GM12878 (cell line): ENCODE data around the gene A3GALT2. TPM values are rescaled to one million over a fixed set of nuclear protein-coding genes. Genes with fewer than 3 reads are reported as not detected.

Experiments
- ATAC-seq: fragments of 200-7000 bp; cut with Tn5 transposase; 3 replicates; pipeline ENCODE4 v1.9.1; 2020; ENCODE audit warnings: mild to moderate bottlenecking, moderate library complexity
- BruUV-seq: library from RNA; stranded (reverse); fragments of 400-500 nt; replicated peaks from 2 replicates; lab custom pipeline; 2021; lab: Mats Ljungman, UMichigan
- CTCF ChIA-PET: fragments of 300-600 bp; sonication (Branson Sonifier 250); formaldehyde crosslinking; extraction: SDS; loops from one replicate; lab custom pipeline; 2021; ENCODE audit warnings: inconsistent platforms; lab: Yijun Ruan, JAX
- POLR2A ChIA-PET: fragments of 350-600 bp; formaldehyde crosslinking; extraction: SDS; loops from one replicate; lab custom pipeline; 2021; ENCODE audit warnings: inconsistent platforms; lab: Charles Lee
- RAD21 ChIA-PET: fragments of 300-600 bp; sonication (Branson Sonifier 250); formaldehyde crosslinking; loops from one replicate; lab custom pipeline; 2023; ENCODE audit warnings: antibody characterized with exemption; ENCODE audit not compliant: unreplicated experiment; lab: Charles Lee
- SMC1A ChIA-PET: fragments of 300-600 bp; sonication (Branson Sonifier 250); formaldehyde crosslinking; loops from one replicate; lab custom pipeline; 2023; ENCODE audit not compliant: unreplicated experiment, uncharacterized antibody; lab: Charles Lee
- DNase-seq: peaks from one replicate; pipeline ENCODE4 v3.0.0-alpha.2; 2011; ENCODE audit warnings: low read depth, low spot score
- FAIRE-seq: peaks from 3 replicates; lab custom pipeline; 2011; peaks lifted over from hg19 to GRCh38; lab: Jason Lieb, UNC
- H2AFZ ChIP-seq: 2 replicates; pipeline ENCODE4 v1.6.0; 2011; ENCODE audit warnings: low read depth, low read length, control low read depth; ENCODE audit not compliant: control insufficient read depth
- H3K27ac ChIP-seq: 2 replicates; pipeline ENCODE4 v1.5.1; 2011; ENCODE audit warnings: control low read depth; ENCODE audit not compliant: control insufficient read depth, insufficient read depth
- H3K27me3 ChIP-seq, 2 experiments: replicated peaks in 1 of 2; 2 replicates each; pipeline versions ENCODE4 v1.6.0 to v1.6.1; 2011; ENCODE audit warnings: low read length in 1 of 2; ENCODE audit not compliant: control insufficient read depth in 2 of 2, insufficient read depth in 2 of 2
- H3K36me3 ChIP-seq, 2 experiments: 2 replicates each; pipeline ENCODE4 v1.5.1; 2011; ENCODE audit warnings: low read length in 1 of 2; ENCODE audit not compliant: control insufficient read depth in 2 of 2, insufficient read depth in 2 of 2
- H3K4me1 ChIP-seq: 2 replicates; pipeline ENCODE4 v1.6.1; 2011; ENCODE audit warnings: mild to moderate bottlenecking, low read length, moderate library complexity, mixed read lengths; ENCODE audit not compliant: control insufficient read depth, insufficient read depth
- H3K4me2 ChIP-seq: 2 replicates; pipeline ENCODE4 v1.6.0; 2011; ENCODE audit warnings: control low read depth; ENCODE audit not compliant: control insufficient read depth, insufficient read depth
- H3K4me3 ChIP-seq: fragments of 200-600 bp; sonication (generic); 2 replicates; pipeline ENCODE4 v1.5.1; 2016
- H3K79me2 ChIP-seq: 2 replicates; pipeline ENCODE4 v1.6.0; 2011; ENCODE audit warnings: low read length; ENCODE audit not compliant: control insufficient read depth, insufficient read depth
- H3K9ac ChIP-seq: 2 replicates; pipeline ENCODE4 v1.8.0; 2011; ENCODE audit warnings: low read length, control low read depth, mixed read lengths; ENCODE audit not compliant: control insufficient read depth, insufficient read depth
- H3K9me3 ChIP-seq: replicated peaks from 3 replicates; pipeline ENCODE4 v1.5.1; 2011; ENCODE audit warnings: mild to moderate bottlenecking, low read length; ENCODE audit not compliant: control insufficient read depth, insufficient read depth
- H4K20me1 ChIP-seq: 2 replicates; pipeline ENCODE4 v1.6.0; 2011; ENCODE audit not compliant: control insufficient read depth, insufficient read depth
- MEF2B ChIP-seq: fragments of 450-650 bp; IDR thresholded peaks from 2 replicates; pipeline ENCODE4 v1.6.1; 2018; ENCODE audit warnings: mild to moderate bottlenecking, moderate library complexity; ENCODE audit not compliant: partially characterized antibody, poor library complexity, severe bottlenecking
- RELB ChIP-seq: fragments of 450-650 bp; IDR thresholded peaks from 2 replicates; pipeline ENCODE4 v1.6.1; 2017; ENCODE audit warnings: low read depth, mild to moderate bottlenecking, moderate library complexity
- TAF1 ChIP-seq: IDR thresholded peaks from 2 replicates; pipeline ENCODE4 v1.6.1; 2011; ENCODE audit warnings: mild to moderate bottlenecking, low read depth, low read length, borderline replicate concordance
- ZNF24 ChIP-seq: fragments of 450-650 bp; IDR thresholded peaks from 2 replicates; pipeline ENCODE4 v1.6.1; 2017; ENCODE audit warnings: antibody characterized with exemption, mild to moderate bottlenecking
- WGBS: methylation state at CpG from one replicate; pipeline ENCODE4 v1.1.6; 2016; ENCODE audit warnings: low lambda C conversion rate; ENCODE audit not compliant: insufficient replicate concordance, insufficient coverage; ENCODE audit errors: missing lambda C conversion rate; 5-methylcytosine and 5-hydroxymethylcytosine counted together
- in situ Hi-C: fragments of 300-500 bp; cut with MboI; formaldehyde crosslinking; loops from 9 replicates; pipeline ENCODE4 v1.14.3; 2018; ENCODE audit warnings: mixed read lengths
- intact Hi-C: fragments of 100-400 bp; cut with micrococcal nuclease; formaldehyde crosslinking; loops from one replicate; pipeline ENCODE4 v1.14.2; 2022; ENCODE audit not compliant: unreplicated experiment
- polyA plus RNA-seq, 11 experiments: library from polyadenylated mRNA; depleted of rRNA in 4 of 11; unstranded in 6 of 11; stranded (reverse) in 5 of 11; fragments of >200 nt; fragmentation: Nextera tagmentation in 4 of 11; fragmentation: Illumina TruSeq in 1 of 11; extraction: Ambion mirVana in 4 of 11; extraction: Trizol in 1 of 11; gene quantifications; 1 replicate in 1 of 11; 2 replicates in 10 of 11; pipeline versions ENCODE4 v1.2.1 to v1.2.3, GENCODE V29; 2011 to 2016; ENCODE audit warnings: inconsistent platforms in 2 of 11, missing spikeins in 2 of 11, low read depth in 1 of 11
- total RNA-seq, 4 experiments: library from RNA; depleted of rRNA in 3 of 4; stranded (reverse); fragments of >200 nt in 3 of 4; fragmentation: Illumina TruSeq in 1 of 4; extraction: Trizol in 1 of 4; gene quantifications; 2 replicates each; pipeline versions ENCODE4 v1.2.1 to v1.2.3, GENCODE V29; 2013 to 2021

Gene A3GALT2
- total and polyA plus RNA-seq, 10 of the 15 experiments (the other 5 are each of a cell fraction or from before 2014, with no cell fraction given): not detected

- TF ChIP-seq ZNF24: no peak
Measured at GRCh38 chr1:33338440-33339211, 17.7 kb upstream of the A3GALT2 start (continued).

GRCh38 chr1:33338048-33338439 is 17.1 kb upstream of the A3GALT2 start:
- Histone ChIP-seq H3K4me3 (no peak overlapping the region), H3K27ac (no peak overlapping the region), H3K4me1 (peaks cover 20% of the 10 kb centered on the region), H2AFZ (no peak overlapping the region), H3K4me2 (no peak overlapping the region), H3K9me3 (no peaks in the 10 kb centered on the region), H3K79me2 (peaks cover 50% of the 10 kb centered on the region), H3K9ac (no peak overlapping the region), H3K36me3 (peaks cover 4 to 12% of the 10 kb centered on the region in 2 experiments), H4K20me1 (no peaks in the 10 kb centered on the region), H3K27me3 (no peaks in the 10 kb centered on the region)
- intact Hi-C loops: no loop called here
- TF ChIP-seq RELB (no peak), MEF2B (no peak), TAF1 (no peak)
- FAIRE-seq (no peak), DNase-seq (no peak), ATAC-seq (no peak)
- ChIA-PET POLR2A (interaction anchor here (0.6 to 1.2 kb wide), 2 partner anchors 12 to 14 kb away, joined by 3 to 7 read pairs; no protein-coding TSS in a partner anchor), RAD21 (interaction anchor here (1.9 kb wide), 1 partner anchor 12 kb away, joined by 7 read pairs; no protein-coding TSS in a partner anchor), SMC1A (interaction anchor here (0.7 kb wide), 1 partner anchor 43 kb away, joined by 3 read pairs; no protein-coding TSS in a partner anchor), CTCF (interaction anchor here (1.2 to 2.8 kb wide), 2 partner anchors 25 to 42 kb away, joined by 4 to 24 read pairs; no protein-coding TSS in a partner anchor)
- WGBS: 88% methylated on average over 1 of the region's 1 CpG
- no TSS peak for BruUV-seq
- in situ Hi-C loops: no loop called here
